Gastroesophageal sphincter (tissue), 3 donors: ENCODE measurements around the gene C16orf46.

Source experiments
- POLR2A ChIP-seq, 2 donors: fragments of 450-650 bp; IDR thresholded peaks; one replicate each; pipeline ENCODE4 v1.6.1; 2017; ENCODE audit warnings: antibody characterized with exemption in 2 of 2, mild to moderate bottlenecking in 2 of 2, moderate library complexity in 1 of 2
- POLR2AphosphoS5 ChIP-seq: sonication (generic); formaldehyde crosslinking; IDR thresholded peaks from one replicate; pipeline ENCODE4 v1.6.1; 2017; ENCODE audit warnings: antibody characterized with exemption
- TF ChIP-seq, protein P1 (sequence below), 4 experiments: fragments of 200-600 bp in 2 of 4; fragments of 450-650 bp in 2 of 4; sonication (generic) in 1 of 4; IDR thresholded peaks; one replicate each; pipeline ENCODE4 v1.5.1; 2017 to 2019; ENCODE audit warnings: antibody characterized with exemption in 4 of 4, mild to moderate bottlenecking in 2 of 4, moderate library complexity in 2 of 4

DNA sequence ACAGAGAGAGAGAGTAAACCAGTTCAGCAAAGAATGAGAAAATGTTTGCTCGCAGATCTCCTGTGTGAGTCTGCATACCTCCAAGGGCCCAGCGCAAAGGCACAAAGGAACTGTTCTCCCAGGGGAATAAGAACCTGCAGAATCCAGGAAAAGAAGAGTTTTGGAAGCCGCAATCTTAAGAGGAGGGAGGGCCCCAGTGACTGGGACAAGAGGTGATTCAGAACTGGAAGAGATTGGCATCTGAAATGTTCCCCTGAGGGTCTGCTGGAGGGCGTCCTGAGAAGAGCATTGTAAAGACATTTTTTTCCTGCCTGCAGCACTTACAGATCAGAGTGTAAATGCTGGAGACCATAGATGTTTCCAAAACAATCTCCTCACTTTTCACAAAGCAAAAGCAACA is 35.3 kb downstream of the C16orf46 start:
- TF ChIP-seq, protein P1, sequence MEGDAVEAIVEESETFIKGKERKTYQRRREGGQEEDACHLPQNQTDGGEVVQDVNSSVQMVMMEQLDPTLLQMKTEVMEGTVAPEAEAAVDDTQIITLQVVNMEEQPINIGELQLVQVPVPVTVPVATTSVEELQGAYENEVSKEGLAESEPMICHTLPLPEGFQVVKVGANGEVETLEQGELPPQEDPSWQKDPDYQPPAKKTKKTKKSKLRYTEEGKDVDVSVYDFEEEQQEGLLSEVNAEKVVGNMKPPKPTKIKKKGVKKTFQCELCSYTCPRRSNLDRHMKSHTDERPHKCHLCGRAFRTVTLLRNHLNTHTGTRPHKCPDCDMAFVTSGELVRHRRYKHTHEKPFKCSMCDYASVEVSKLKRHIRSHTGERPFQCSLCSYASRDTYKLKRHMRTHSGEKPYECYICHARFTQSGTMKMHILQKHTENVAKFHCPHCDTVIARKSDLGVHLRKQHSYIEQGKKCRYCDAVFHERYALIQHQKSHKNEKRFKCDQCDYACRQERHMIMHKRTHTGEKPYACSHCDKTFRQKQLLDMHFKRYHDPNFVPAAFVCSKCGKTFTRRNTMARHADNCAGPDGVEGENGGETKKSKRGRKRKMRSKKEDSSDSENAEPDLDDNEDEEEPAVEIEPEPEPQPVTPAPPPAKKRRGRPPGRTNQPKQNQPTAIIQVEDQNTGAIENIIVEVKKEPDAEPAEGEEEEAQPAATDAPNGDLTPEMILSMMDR (IDR thresholded peaks at IDR 0.05), result no peak
- TF ChIP-seq POLR2A (IDR thresholded peaks at IDR 0.05) (no peak), POLR2AphosphoS5 (no peak)
